ENCODE results near the gene TRIM41. TPM values are rescaled to one million over a fixed set of nuclear protein-coding genes. Genes with fewer than 3 reads are reported as not detected.

The TRIM41 gene
- total and polyA plus RNA-seq, 2 experiments from 2014 or later: 6.2 to 8.7 TPM

- ATAC-seq: peak; percentile 3
- Histone ChIP-seq H3F3A (replicated peaks; ENCODE audit: low read depth) (peaks cover 41% of the 10 kb centered on the region), H3K4me1 (ENCODE audit: insufficient read depth) (peaks cover 44% of the 10 kb centered on the region), H3K4me3 (peak overlapping the region; percentile 100), H2AFZ (peak overlapping the region; percentile 89), H3K4me2 (peak overlapping the region; percentile 96), H3K9me2 (ENCODE audit: insufficient read depth) (no peaks in the 10 kb centered on the region), H3K27ac (ENCODE audit: low read depth) (peak overlapping the region; percentile 99; the same call in 1 of the 2 replicates), H4K20me1 (replicated peaks; ENCODE audit: insufficient read depth) (peaks cover 52% of the 10 kb centered on the region), H3K27me3 (ENCODE audit: insufficient read depth) (no peaks in the 10 kb centered on the region), H3K36me3 (ENCODE audit: insufficient read depth) (peaks cover 29% of the 10 kb centered on the region), H3K79me2 (replicated peaks; ENCODE audit: insufficient read depth) (peaks cover 85% of the 10 kb centered on the region)
- peaks cover 42% of the 10 kb centered on the region for H3K27me3 Mint-ChIP-seq (ENCODE audit: insufficient read depth, low read depth, poor library complexity)
- no peak for DNase-seq (ENCODE audit: low spot score)
- H3K36me3 Mint-ChIP-seq (ENCODE audit: low read depth): peaks cover 70% of the 10 kb centered on the region
- H3K27ac Mint-ChIP-seq: peak overlapping the region; percentile 88
- peak overlapping the region; percentile 90 for H3K4me3 Mint-ChIP-seq
- peaks cover 45% of the 10 kb centered on the region for H3K4me1 Mint-ChIP-seq
- TF ChIP-seq JUNB (IDR thresholded peaks at IDR 0.05; ENCODE audit: unreplicated experiment): no peak
- no peak for TF ChIP-seq EZH2 (IDR thresholded peaks at IDR 0.05; ENCODE audit: low read depth, unreplicated experiment)
- TF ChIP-seq CREB1 (CRISPR knock-in tag; IDR thresholded peaks at IDR 0.05; ENCODE audit: low read depth): no peak
- TF ChIP-seq ZNF114 (CRISPR knock-in tag; IDR thresholded peaks at IDR 0.05): no peak
- no peak for TF ChIP-seq ZNF331 (CRISPR knock-in tag; IDR thresholded peaks at IDR 0.05; ENCODE audit: low read depth)
- no peak for TF ChIP-seq ZNF462 (CRISPR knock-in tag; IDR thresholded peaks at IDR 0.05)
- TF ChIP-seq NANOG (IDR thresholded peaks at IDR 0.05; ENCODE audit: borderline replicate concordance): no peak
- TF ChIP-seq POLR2AphosphoS5 (IDR thresholded peaks at IDR 0.05; ENCODE audit: low read depth): no peak
- TF ChIP-seq CTCF (conservative IDR thresholded peaks at IDR 0.05; ENCODE audit: low read depth in 2 of 2): no peak
- TF ChIP-seq EZH2phosphoT487 (IDR thresholded peaks at IDR 0.05; ENCODE audit: unreplicated experiment): no peak
- TF ChIP-seq REST (IDR thresholded peaks at IDR 0.05; ENCODE audit: unreplicated experiment): no peak
- TF ChIP-seq ETS1 (IDR thresholded peaks at IDR 0.05): no peak
- TF ChIP-seq STAT1 (IDR thresholded peaks at IDR 0.05; ENCODE audit: unreplicated experiment): no peak
- H3K9me3 Mint-ChIP-seq: peaks cover 10% of the 10 kb centered on the region; the same call in 2 of the 3 replicates
Measured at GRCh38 chr5:181245427-181246275, 22.6 kb downstream of the TRIM41 start.

Data from GM23338 (cell line).